Transverse colon (tissue), 4 donors: Measurements from ENCODE around the gene NR3C1. TPM values are rescaled to one million over a fixed set of nuclear protein-coding genes. Genes with fewer than 3 reads are reported as not detected.

Experiments used
- DNase-seq: peaks from one replicate; pipeline ENCODE4 v3.0.0-alpha.2; 2019
- H3K27ac ChIP-seq, 4 donors: fragments of 200-600 bp; sonication (generic); 2 replicates each; pipeline ENCODE4 v1.5.1; 2016 to 2018; ENCODE audit warnings: inconsistent platforms in 4 of 4
- H3K27me3 ChIP-seq: fragments of 200-600 bp; sonication (generic); 2 replicates; pipeline ENCODE4 v1.5.1; 2017; ENCODE audit warnings: inconsistent platforms
- H3K36me3 ChIP-seq, 4 donors: fragments of 200-600 bp; sonication (generic); 2 replicates each; pipeline ENCODE4 v1.5.1; 2017 to 2019; ENCODE audit warnings: inconsistent platforms in 4 of 4
- H3K4me1 ChIP-seq, 4 donors: fragments of 200-600 bp; sonication (generic); 2 replicates each; pipeline ENCODE4 v1.5.1; 2017 to 2020; ENCODE audit warnings: inconsistent platforms in 4 of 4
- H3K4me3 ChIP-seq, 4 donors: fragments of 200-600 bp; sonication (generic); 1 replicate in 1 of 4; 2 replicates in 3 of 4; pipeline versions ENCODE4 v1.5.1 to v1.6.1; 2017 to 2019; ENCODE audit warnings: inconsistent platforms in 4 of 4
- H3K9me3 ChIP-seq, 2 donors: fragments of 200-600 bp; sonication (generic); 2 replicates each; pipeline ENCODE4 v1.5.1; 2017 to 2019; ENCODE audit warnings: inconsistent platforms in 2 of 2
- EP300 ChIP-seq: sonication (generic); formaldehyde crosslinking; IDR thresholded peaks from one replicate; pipeline ENCODE4 v1.6.1; 2017; ENCODE audit warnings: antibody characterized with exemption, low read depth
- POLR2A ChIP-seq: fragments of 450-650 bp; IDR thresholded peaks from one replicate; pipeline ENCODE4 v1.6.1; 2016; ENCODE audit warnings: antibody characterized with exemption, mild to moderate bottlenecking, moderate library complexity
- POLR2AphosphoS5 ChIP-seq, 3 donors: sonication (generic); formaldehyde crosslinking; IDR thresholded peaks; one replicate each; pipeline ENCODE4 v1.6.1; 2016; ENCODE audit warnings: antibody characterized with exemption in 3 of 3
- WGBS, 2 donors: methylation state at CpG; one replicate each; pipeline ENCODE4 v1.1.5; 2018; ENCODE audit warnings: low coverage in 1 of 2; 5-methylcytosine and 5-hydroxymethylcytosine counted together
- in situ Hi-C, 4 donors: fragments of 200-750 bp; cut with MboI; loops; one replicate each; pipeline versions ENCODE4 v1.15.0 to v1.15.1; 2017; ENCODE audit warnings: low sequenced_read_pairs in 3 of 4, low pct_ligation_motif_present in 1 of 4, low pct_unique_long_range_greater_than_20kb in 1 of 4
- intact Hi-C: fragments of 100-400 bp; cut with DNase I; formaldehyde crosslinking; loops from one replicate; pipeline ENCODE4 v1.15.1; 2023; ENCODE audit warnings: low total_unique reads
- total RNA-seq, 4 donors: library from RNA; depleted of rRNA; stranded (reverse); fragments of >200 nt; gene quantifications; one replicate each; pipeline ENCODE4 v1.1.0, GENCODE V29; 2016
- TF ChIP-seq, protein P1 (sequence below), 5 experiments: fragments of 200-600 bp in 3 of 5; fragments of 450-650 bp in 2 of 5; sonication (generic) in 3 of 5; IDR thresholded peaks; 1 replicate in 2 of 5; 2 replicates in 3 of 5; pipeline ENCODE4 v1.5.1; 2016 to 2017; ENCODE audit warnings: antibody characterized with exemption in 5 of 5, inconsistent platforms in 3 of 5, mild to moderate bottlenecking in 2 of 5, moderate library complexity in 1 of 5

NR3C1 gene
- total RNA-seq, 4 donors from 2014 or later = 8.4 to 37.7 (median 30.3) TPM

GRCh38 chr5:143318833-143319232, 84.7 kb downstream of the NR3C1 start:
- no peaks in the 10 kb centered on the region for H3K27me3 ChIP-seq
- no peaks in the 10 kb centered on the region for H3K9me3 ChIP-seq
- no peak overlapping the region for H3K4me3 ChIP-seq
- in situ Hi-C loops (no loop called here), intact Hi-C loops (no loop called here)
- no peak overlapping the region for H3K27ac ChIP-seq
- H3K4me1 ChIP-seq = peaks cover 0 to 19% (median 6%) of the 10 kb centered on the region in 4 donors
- WGBS, 2 donors = 90 to 91% methylated on average over 1 of the region's 1 CpG
- H3K36me3 ChIP-seq = no peaks in the 10 kb centered on the region
- no peak for DNase-seq
- TF ChIP-seq EP300 (no peak), POLR2A (no peak)

- no peaks in the 10 kb centered on the region for H3K9me3 ChIP-seq
- in situ Hi-C loops (no loop called here), intact Hi-C loops (no loop called here)
- H3K27ac ChIP-seq = no peak overlapping the region
- no peaks in the 10 kb centered on the region for H3K36me3 ChIP-seq
- no peak overlapping the region for H3K4me3 ChIP-seq
- WGBS, 2 donors = 78 to 100% methylated on average over 1 of the region's 1 CpG
- DNase-seq = no peak
- peaks cover 0 to 19% (median 8%) of the 10 kb centered on the region in 4 donors for H3K4me1 ChIP-seq
- no peak for TF ChIP-seq POLR2A
- TF ChIP-seq EP300 = no peak
- TF ChIP-seq POLR2AphosphoS5 (IDR thresholded peaks at IDR 0.05) = no peak
- TF ChIP-seq, protein P1, sequence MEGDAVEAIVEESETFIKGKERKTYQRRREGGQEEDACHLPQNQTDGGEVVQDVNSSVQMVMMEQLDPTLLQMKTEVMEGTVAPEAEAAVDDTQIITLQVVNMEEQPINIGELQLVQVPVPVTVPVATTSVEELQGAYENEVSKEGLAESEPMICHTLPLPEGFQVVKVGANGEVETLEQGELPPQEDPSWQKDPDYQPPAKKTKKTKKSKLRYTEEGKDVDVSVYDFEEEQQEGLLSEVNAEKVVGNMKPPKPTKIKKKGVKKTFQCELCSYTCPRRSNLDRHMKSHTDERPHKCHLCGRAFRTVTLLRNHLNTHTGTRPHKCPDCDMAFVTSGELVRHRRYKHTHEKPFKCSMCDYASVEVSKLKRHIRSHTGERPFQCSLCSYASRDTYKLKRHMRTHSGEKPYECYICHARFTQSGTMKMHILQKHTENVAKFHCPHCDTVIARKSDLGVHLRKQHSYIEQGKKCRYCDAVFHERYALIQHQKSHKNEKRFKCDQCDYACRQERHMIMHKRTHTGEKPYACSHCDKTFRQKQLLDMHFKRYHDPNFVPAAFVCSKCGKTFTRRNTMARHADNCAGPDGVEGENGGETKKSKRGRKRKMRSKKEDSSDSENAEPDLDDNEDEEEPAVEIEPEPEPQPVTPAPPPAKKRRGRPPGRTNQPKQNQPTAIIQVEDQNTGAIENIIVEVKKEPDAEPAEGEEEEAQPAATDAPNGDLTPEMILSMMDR (IDR thresholded peaks at IDR 0.05) = no peak
- H3K27me3 ChIP-seq = no peaks in the 10 kb centered on the region
Measured at GRCh38 chr5:143318270-143318669, 85.2 kb downstream of the NR3C1 start.

- in situ Hi-C loops (no loop called here), intact Hi-C loops (no loop called here)
- H3K4me3 ChIP-seq = no peak overlapping the region
- H3K36me3 ChIP-seq = peaks cover 0 to 7% (median 2%) of the 10 kb centered on the region in 4 donors
- H3K27me3 ChIP-seq = no peaks in the 10 kb centered on the region
- no peak overlapping the region for H3K27ac ChIP-seq
- no peaks in the 10 kb centered on the region for H3K9me3 ChIP-seq
- no peak for DNase-seq
- 50 to 61% methylated on average over 4 of the region's 4 CpGs for WGBS, 2 donors
- TF ChIP-seq EP300 (no peak), POLR2A (no peak), POLR2AphosphoS5 (IDR thresholded peaks at IDR 0.05) (no peak)
- TF ChIP-seq, protein P1 (IDR thresholded peaks at IDR 0.05) = no peak
- peaks cover 0 to 17% (median 5%) of the 10 kb centered on the region in 4 donors for H3K4me1 ChIP-seq
Measured at GRCh38 chr5:143316844-143317631, 86.4 kb downstream of the NR3C1 start.

DNA sequence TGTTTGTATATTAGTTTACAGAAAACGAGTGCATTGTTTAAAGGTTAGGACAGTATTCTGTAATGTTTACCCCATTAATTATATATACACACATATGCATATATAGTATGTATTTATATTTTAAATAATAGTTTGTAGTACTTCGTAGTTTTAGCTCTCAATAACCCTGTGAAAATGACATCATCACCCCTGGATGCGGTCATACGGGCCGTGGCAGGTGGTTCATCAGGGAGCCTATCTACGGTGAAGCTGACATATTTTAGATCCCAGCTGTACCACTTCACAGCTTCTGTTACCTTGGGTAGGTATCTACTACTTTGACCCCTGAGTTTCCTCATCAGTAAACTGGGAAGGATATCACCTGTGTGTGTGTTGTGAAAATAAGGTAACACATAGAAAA, 87.1 kb downstream of the NR3C1 start:
- H3K27ac ChIP-seq = no peak overlapping the region
- in situ Hi-C loops = no loop called here

More for the DNA sequence above, 87.1 kb downstream of the NR3C1 start:
- intact Hi-C loops = no loop called here
- WGBS, 2 donors = 91 to 93% methylated on average over 5 to 6 of the region's 6 CpGs
- DNase-seq = no peak
- Histone ChIP-seq H3K4me3 (no peak overlapping the region), H3K4me1 (peaks cover 0 to 17% (median 5%) of the 10 kb centered on the region in 4 donors), H3K9me3 (no peaks in the 10 kb centered on the region), H3K27me3 (no peaks in the 10 kb centered on the region), H3K36me3 (peaks cover 0 to 8% (median 3%) of the 10 kb centered on the region in 4 donors)
- TF ChIP-seq EP300 (no peak), POLR2AphosphoS5 (IDR thresholded peaks at IDR 0.05) (no peak), POLR2A (no peak)
- TF ChIP-seq, protein P1 (IDR thresholded peaks at IDR 0.05) = no peak
